Keratinocyte (primary cell): ENCODE data around the gene PGLYRP4. TPM values are rescaled to one million over a fixed set of nuclear protein-coding genes. Genes with fewer than 3 reads are reported as not detected.

Experiments
- DNase-seq: peaks from one replicate; pipeline ENCODE4 v3.0.0-alpha.2; 2011; ENCODE audit warnings: low read depth, missing footprints, low spot score
- FAIRE-seq: peaks from 2 replicates; lab custom pipeline; 2011; peaks lifted over from hg19 to GRCh38; lab: Jason Lieb, UNC
- H2AFZ ChIP-seq: 2 replicates; pipeline ENCODE4 v1.6.0; 2012; ENCODE audit warnings: low read length, control low read depth, inconsistent platforms; ENCODE audit not compliant: control insufficient read depth
- H3K27ac ChIP-seq: 2 replicates; pipeline ENCODE4 v1.5.1; 2011; ENCODE audit warnings: low read length; ENCODE audit not compliant: control insufficient read depth, insufficient read depth
- H3K27me3 ChIP-seq: 3 replicates; pipeline ENCODE4 v1.6.0; 2011; ENCODE audit warnings: low read length; ENCODE audit not compliant: control insufficient read depth, insufficient read depth; ENCODE audit errors: extremely low read depth
- H3K36me3 ChIP-seq, 2 experiments: 2 replicates in 1 of 2; 3 replicates in 1 of 2; pipeline ENCODE4 v1.5.1; 2011; ENCODE audit warnings: low read length in 2 of 2, mild to moderate bottlenecking in 1 of 2; ENCODE audit not compliant: control insufficient read depth in 2 of 2, insufficient read depth in 2 of 2; ENCODE audit errors: extremely low read depth in 1 of 2
- H3K4me1 ChIP-seq: 3 replicates; pipeline ENCODE4 v1.5.1; 2011; ENCODE audit warnings: low read length; ENCODE audit not compliant: control insufficient read depth, insufficient read depth; ENCODE audit errors: extremely low read depth
- H3K4me2 ChIP-seq: 3 replicates; pipeline ENCODE4 v1.6.0; 2011; ENCODE audit warnings: low read depth, low read length; ENCODE audit not compliant: control insufficient read depth, insufficient read depth; ENCODE audit errors: extremely low read depth
- H3K4me3 ChIP-seq, 3 experiments: fragments of 200-600 bp in 1 of 3; sonication (generic) in 1 of 3; 2 replicates in 2 of 3; 3 replicates in 1 of 3; pipeline ENCODE4 v1.5.1; 2011 to 2016; ENCODE audit warnings: low read length in 3 of 3, mild to moderate bottlenecking in 3 of 3, control low read depth in 2 of 3, inconsistent platforms in 1 of 3, low read depth in 1 of 3, mixed read lengths in 1 of 3, mixed run types in 1 of 3, moderate library complexity in 1 of 3; ENCODE audit not compliant: control insufficient read depth in 2 of 3, insufficient read depth in 2 of 3; ENCODE audit errors: extremely low read depth in 1 of 3
- H3K79me2 ChIP-seq: 2 replicates; pipeline ENCODE4 v1.6.0; 2012; ENCODE audit warnings: low read length; ENCODE audit not compliant: control insufficient read depth, insufficient read depth
- H3K9ac ChIP-seq: 3 replicates; pipeline ENCODE4 v1.6.0; 2011; ENCODE audit warnings: low read length; ENCODE audit not compliant: control insufficient read depth, insufficient read depth; ENCODE audit errors: extremely low read depth
- H3K9me1 ChIP-seq: 3 replicates; pipeline ENCODE4 v1.6.0; 2011; ENCODE audit warnings: low read length; ENCODE audit not compliant: control insufficient read depth, insufficient read depth; ENCODE audit errors: extremely low read depth
- H3K9me3 ChIP-seq: 2 replicates; pipeline ENCODE4 v1.5.1; 2012; ENCODE audit warnings: low read depth, low read length; ENCODE audit not compliant: control insufficient read depth
- H4K20me1 ChIP-seq: 3 replicates; pipeline ENCODE4 v1.6.0; 2011; ENCODE audit warnings: low read length; ENCODE audit not compliant: control insufficient read depth, insufficient read depth; ENCODE audit errors: extremely low read depth
- EZH2 ChIP-seq: IDR thresholded peaks from one replicate; pipeline ENCODE4 v1.6.1; 2012; ENCODE audit warnings: inconsistent platforms, mild to moderate bottlenecking, low read length, moderate library complexity
- dilution Hi-C: fragments of 300-500 bp; cut with MboI; formaldehyde crosslinking; loops from one replicate; pipeline ENCODE4 v1.7.0; 2020; ENCODE audit warnings: low sequenced_read_pairs; ENCODE audit not compliant: extremely low pct_ligation_motif_present
- polyA plus RNA-seq, 5 experiments: library from polyadenylated mRNA; depleted of rRNA in 3 of 5; stranded (reverse) in 3 of 5; stranded (forward) in 1 of 5; unstranded in 1 of 5; fragments of >200 nt; gene quantifications; 1 replicate in 1 of 5; 2 replicates in 3 of 5; 3 replicates in 1 of 5; pipeline versions ENCODE4 v1.2.1 to v1.2.3, GENCODE V29; 2011 to 2012; ENCODE audit warnings: missing spikeins in 2 of 5, low read depth in 1 of 5, low replicate concordance in 1 of 5
- TF ChIP-seq, protein P1 (sequence below), 3 experiments: IDR thresholded peaks in 1 of 3; conservative IDR thresholded peaks in 1 of 3; optimal IDR thresholded peaks in 1 of 3; 2 replicates in 2 of 3; 3 replicates in 1 of 3; pipeline versions ENCODE3 to v1.5.1; 2011; ENCODE audit warnings: low read length in 3 of 3, mild to moderate bottlenecking in 3 of 3, moderate library complexity in 2 of 3, control low read depth in 1 of 3, inconsistent platforms in 1 of 3; ENCODE audit not compliant: insufficient read depth in 2 of 3; ENCODE audit errors: extremely low read depth in 1 of 3

The PGLYRP4 gene
- polyA plus RNA-seq, 1 donor (not counting 4 experiments of a cell fraction or from before 2014, with no cell fraction given) = 3.8 TPM

- Histone ChIP-seq H4K20me1 (no peaks in the 10 kb centered on the region), H3K9ac (no peak overlapping the region), H2AFZ (no peak overlapping the region), H3K36me3 (no peaks in the 10 kb centered on the region), H3K79me2 (no peaks in the 10 kb centered on the region), H3K9me1 (no peaks in the 10 kb centered on the region), H3K9me3 (no peaks in the 10 kb centered on the region), H3K27me3 (peaks cover 15% of the 10 kb centered on the region), H3K27ac (no peak overlapping the region), H3K4me2 (no peak overlapping the region), H3K4me1 (no peaks in the 10 kb centered on the region), H3K4me3 (no peak overlapping the region)
- DNase-seq = no peak
- no peak for FAIRE-seq
- dilution Hi-C loops = no loop called here
- TF ChIP-seq EZH2 = no peak
- TF ChIP-seq, protein P1, sequence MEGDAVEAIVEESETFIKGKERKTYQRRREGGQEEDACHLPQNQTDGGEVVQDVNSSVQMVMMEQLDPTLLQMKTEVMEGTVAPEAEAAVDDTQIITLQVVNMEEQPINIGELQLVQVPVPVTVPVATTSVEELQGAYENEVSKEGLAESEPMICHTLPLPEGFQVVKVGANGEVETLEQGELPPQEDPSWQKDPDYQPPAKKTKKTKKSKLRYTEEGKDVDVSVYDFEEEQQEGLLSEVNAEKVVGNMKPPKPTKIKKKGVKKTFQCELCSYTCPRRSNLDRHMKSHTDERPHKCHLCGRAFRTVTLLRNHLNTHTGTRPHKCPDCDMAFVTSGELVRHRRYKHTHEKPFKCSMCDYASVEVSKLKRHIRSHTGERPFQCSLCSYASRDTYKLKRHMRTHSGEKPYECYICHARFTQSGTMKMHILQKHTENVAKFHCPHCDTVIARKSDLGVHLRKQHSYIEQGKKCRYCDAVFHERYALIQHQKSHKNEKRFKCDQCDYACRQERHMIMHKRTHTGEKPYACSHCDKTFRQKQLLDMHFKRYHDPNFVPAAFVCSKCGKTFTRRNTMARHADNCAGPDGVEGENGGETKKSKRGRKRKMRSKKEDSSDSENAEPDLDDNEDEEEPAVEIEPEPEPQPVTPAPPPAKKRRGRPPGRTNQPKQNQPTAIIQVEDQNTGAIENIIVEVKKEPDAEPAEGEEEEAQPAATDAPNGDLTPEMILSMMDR (optimal IDR thresholded peaks at IDR 0.05 in 1 of 3, IDR thresholded peaks at IDR 0.05 in 1 of 3, conservative IDR thresholded peaks at IDR 0.05 in 1 of 3; ENCODE audit: extremely low read depth in 1 of 3, insufficient read depth in 2 of 3, low read length in 3 of 3) = no peak
Measured at GRCh38 chr1:153306303-153307220, 42.1 kb downstream of the PGLYRP4 start.

DNA sequence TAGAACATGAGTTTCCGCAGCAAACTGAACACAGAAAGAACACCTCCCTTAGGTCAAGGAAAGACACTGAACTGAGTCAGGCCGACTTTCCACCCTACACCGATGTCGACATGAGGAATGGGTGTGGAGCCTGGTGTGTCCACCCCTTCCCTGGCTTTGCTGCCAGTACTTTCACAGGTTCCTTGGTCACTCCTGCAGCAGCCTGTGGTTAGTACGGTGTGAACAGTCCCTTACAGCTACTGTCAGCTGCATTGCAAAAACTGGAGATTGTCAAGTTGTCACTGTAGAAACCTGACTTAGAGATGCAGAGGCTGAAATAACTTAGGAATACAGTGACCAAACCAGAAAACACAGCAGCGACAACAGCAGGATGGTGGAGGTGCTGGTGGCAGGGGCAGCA is 43.0 kb downstream of the PGLYRP4 start:
- Histone ChIP-seq H3K27ac (no peak overlapping the region), H3K9me3 (no peaks in the 10 kb centered on the region), H3K4me3 (no peak overlapping the region), H3K79me2 (no peaks in the 10 kb centered on the region), H3K4me2 (no peak overlapping the region), H4K20me1 (no peaks in the 10 kb centered on the region), H3K27me3 (peaks cover 15% of the 10 kb centered on the region), H3K9me1 (no peaks in the 10 kb centered on the region), H3K4me1 (no peaks in the 10 kb centered on the region), H3K36me3 (no peaks in the 10 kb centered on the region), H3K9ac (no peak overlapping the region), H2AFZ (no peak overlapping the region)
- no peak for TF ChIP-seq EZH2
- TF ChIP-seq, protein P1 (optimal IDR thresholded peaks at IDR 0.05 in 1 of 3, IDR thresholded peaks at IDR 0.05 in 1 of 3, conservative IDR thresholded peaks at IDR 0.05 in 1 of 3; ENCODE audit: extremely low read depth in 1 of 3, insufficient read depth in 2 of 3, low read length in 3 of 3) = no peak
- no peak for DNase-seq
- dilution Hi-C loops = no loop called here
- FAIRE-seq = no peak
